ENCODE data around the gene TXNRD2.
A peak's percentile ranks its signal among the peaks of the same experiment; 100 is the strongest.

TXNRD2 gene

DNA sequence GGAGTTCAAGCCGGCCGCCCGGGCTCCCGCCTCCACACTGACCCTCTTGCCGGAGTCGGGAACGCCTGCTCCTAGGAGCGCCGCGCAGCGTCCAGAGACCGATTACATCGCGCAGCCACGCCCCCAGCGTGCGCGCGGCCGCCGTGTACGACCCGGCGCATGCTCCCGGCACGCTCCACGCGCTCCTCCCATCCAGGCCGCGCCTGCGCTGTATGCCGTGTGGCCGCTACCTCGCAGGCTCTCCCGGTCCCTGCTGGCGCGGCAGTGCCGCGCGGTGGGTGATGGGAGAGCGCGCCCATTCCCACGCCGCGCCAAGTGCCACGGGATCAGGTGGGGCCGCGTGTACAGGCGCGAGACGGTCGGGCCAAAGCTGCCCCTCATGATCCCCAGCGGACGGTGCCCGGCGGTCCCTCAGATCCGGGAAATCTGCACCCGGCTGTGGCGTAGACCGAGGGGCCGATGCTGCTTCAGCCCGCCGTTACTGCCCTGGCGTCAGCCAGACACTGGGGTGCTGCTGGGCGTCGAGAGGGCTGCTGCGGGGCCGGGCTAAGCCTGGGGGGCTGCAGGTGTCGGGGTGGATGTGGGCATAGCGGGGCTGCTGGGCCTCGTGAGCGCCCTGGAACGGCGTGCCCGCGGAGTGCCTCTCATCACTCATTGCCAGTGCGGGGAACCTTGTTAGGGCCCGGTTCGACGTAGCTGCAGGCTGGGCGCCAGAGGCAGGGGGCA lies 86.7 kb downstream of the TXNRD2 start, which contains the start of the genes GNB1L and RTL10:
Gene GNB1L, minus strand, starts transcription at position 97 of the 726 bp plus-strand sequence. CDS start 33,519 bp downstream, outside the sequence.
Gene RTL10, minus strand, starts transcription at position 97 of the 726 bp plus-strand sequence. CDS start 2,613 bp downstream, outside the sequence.
- peak; percentile 94 for DNase-seq

DNA sequence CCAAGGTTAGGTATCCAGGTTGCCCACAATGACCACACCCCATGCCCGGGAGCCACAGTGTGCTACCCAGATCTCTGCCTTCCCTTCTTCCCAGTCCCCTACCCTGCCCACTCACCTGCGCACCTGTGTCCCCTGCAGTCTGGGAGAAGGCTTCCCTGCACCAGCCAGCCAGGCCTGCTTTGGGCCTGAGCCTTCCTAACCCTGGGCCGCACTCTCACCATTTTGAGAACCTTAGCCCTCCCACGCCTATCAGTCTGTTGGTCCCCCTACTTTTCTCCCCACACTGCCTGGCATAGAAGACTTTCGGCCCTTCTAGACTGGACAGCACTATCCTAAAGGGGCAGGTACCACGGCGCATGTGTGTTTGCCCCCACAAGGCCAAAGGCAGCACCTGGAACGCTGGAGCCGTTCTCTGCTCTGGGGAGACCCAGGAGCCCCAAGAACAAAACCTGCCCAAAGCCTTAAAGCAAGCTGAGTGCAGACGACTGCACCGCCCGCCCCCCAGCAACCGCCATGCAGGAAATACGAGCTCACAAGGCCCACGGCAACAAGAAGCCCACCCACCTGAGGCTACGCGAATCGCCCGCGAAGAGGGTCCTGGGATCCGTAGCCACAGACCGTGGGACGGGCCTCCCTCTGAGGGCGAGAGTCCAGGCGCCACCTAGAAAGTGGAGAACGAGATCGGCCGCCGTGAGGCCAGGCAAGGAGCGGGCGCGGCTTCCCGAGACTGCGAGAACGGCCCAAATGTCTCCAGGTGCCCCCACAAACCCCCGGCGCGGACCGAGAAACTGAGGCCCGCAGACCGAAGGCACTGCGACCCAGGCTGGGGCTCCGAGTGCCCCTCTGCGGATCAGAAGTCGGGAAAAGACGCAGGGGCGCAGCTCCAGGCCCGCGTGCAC lies 87.5 kb downstream of the TXNRD2 start:
- DNase-seq, result no peak

DNA sequence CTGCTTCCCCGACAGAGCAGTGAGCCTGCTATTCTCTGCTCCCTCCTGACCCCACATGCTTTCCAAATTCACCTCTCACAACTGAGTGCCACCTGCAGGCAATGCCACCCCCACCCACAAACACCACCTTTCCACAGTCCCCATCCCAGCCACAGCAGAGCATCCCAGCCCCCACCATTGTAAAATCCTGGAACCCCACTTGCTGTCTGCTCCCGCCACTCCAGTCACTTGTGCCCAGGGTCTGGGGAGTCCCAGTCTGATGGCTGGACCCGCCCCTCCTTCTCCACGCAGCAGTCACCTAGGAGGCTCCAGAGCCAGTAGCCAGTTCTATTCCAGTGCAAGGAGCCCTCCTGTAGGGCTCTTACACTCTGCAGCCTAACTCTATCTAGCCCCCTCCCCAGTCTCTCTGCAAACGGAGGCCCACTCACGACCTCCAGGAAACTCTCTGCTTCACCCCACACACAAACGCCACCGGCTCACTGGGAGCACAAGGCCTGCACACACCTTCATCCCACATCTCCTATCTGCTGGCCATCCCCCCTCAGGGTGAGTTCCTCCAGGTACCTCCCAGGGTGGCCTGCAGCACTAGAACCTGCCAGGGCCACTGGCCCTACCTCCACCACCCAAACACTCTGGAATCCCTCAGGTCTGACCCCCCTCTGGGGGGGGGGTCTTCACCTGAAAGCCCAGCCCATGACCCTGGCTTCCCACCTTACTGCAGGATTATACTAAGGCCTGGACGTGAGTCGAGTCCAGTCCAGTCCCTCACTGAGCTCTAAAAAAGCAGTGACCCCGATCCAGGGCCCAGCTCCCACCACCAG lies 88.3 kb downstream of the TXNRD2 start:
- no peak for DNase-seq

DNA sequence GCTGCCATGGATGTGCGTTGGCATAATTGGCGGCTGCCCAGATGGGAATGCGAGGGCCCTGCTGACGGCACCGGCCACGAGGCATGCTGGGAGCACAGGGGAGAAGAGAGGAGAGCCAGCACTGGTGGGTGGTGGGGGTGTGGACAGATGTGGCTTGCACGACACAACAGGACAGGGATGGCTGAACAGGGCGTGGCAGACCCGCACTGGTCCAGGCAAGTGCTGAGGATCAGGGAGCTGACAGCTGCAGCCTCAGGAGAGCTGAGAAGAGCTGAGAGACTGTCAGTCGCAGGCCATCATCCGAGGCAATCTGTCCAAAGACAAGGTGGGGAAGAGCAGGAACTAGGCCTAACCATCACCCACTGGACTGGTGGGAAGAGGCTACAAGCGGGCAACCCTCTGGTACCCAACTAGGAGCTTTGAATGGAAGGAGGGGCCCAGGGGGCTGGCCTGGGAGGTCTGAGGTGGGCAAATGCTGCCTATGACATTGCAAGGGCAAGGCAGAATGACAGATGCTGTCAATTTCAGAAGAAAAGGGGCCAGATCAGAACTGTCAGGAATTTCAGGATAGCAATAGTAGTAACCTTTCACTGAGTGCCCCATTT lies 89.3 kb downstream of the TXNRD2 start:
- no peak for DNase-seq

DNA sequence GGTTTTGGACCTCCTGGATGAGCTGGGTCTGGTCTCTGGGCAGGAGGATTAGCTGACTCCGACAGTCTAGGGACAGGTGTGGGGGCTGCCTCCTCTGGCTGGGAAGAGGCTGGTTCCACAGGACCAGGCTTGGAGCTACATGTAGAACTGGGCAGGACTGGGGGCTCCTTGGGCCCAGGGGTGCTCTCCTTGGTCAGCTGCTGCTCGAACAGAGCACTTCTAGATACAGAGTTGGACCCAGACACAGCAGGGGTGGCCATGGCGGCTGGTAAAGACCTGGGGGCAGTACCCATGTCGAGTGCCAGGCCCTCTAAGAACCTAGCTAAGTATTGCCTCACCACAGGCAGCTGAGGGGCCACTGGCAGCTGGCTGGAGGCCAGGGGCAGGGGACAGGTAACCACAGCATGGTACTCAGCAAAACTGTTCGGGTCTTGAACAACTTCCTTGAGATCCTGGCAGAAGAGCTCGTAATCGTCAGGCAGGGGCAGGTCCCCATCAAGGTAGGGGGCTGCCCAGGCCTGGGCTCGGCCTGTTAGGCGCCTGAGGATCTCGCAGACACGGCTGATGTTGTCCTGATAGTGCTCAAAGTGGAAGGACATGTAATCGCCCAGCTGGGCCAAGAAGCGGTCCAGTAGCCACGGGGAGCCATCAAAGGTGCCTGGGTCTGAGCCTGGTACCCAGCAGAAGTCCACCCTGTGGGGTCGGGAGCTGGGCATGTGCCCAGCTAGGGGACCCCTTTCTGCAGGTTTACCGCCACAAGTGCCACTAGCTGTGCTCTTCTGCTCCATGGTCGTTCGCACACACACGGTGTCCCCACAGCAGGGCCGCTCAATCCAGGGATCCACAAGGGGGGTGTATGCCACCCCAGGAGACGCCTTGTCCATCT lies 90.1 kb downstream of the TXNRD2 start:
- no peak for DNase-seq

DNA sequence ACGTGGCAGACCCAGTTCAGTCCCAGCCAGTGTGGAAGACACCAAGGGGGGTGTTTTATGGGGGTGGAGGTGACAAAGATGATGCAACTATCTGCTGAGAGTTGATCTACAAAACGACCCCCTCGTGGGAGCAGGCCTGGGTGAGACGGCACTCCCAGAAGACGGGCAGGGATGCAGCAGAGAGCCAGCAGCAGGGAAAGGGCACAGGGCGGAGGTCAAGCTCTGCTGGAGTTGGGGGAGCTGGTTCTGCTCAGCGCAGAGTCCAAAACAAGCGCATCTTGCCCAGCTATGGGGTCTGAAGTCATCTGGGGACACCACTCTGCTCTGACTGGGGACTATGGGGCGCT lies 90.9 kb downstream of the TXNRD2 start:
- DNase-seq, result no peak

DNA sequence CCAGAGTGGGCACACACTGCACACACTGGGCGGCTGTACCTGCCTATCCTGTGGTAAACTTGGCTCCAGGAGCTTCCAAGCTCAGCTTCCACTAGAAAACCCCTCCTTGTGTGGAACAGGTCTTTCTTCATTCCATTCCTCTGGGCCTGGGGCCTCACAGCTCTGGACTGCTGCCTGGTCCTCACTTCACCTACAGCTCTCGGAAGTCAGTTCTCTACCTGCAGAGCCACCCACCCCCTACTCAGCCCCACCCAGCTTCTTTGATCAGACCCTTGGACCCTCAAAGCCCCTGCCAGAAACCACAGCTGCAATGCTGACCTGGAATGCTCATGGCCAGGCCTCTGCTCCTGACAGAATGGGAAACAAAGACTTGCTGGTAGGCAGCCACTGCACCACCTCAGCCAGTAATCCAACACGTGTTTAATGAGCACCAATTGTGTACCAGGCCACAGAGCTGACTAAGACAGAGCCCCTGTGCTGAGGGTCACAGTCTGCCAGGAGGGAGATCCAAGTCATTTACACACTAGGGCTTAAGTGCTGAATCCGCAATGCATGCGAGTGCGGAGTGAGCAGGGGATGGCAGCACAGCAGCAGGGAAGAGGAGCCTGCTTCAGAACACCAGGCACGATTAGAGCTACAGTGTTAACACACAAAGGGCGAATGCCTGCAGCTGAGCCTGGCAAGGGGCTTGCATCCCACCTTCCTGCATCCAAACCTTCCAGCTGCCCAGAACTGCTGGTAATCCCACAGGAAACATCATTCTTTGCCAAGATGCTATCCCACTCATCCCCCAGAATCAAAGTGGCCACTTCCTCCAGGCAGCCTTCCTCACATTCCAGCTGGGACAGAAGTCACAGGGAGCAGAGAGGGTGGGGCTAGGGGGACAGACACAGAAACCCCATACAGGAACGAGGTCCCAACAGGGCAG lies 91.5 kb downstream of the TXNRD2 start:
- DNase-seq, result no peak

DNA sequence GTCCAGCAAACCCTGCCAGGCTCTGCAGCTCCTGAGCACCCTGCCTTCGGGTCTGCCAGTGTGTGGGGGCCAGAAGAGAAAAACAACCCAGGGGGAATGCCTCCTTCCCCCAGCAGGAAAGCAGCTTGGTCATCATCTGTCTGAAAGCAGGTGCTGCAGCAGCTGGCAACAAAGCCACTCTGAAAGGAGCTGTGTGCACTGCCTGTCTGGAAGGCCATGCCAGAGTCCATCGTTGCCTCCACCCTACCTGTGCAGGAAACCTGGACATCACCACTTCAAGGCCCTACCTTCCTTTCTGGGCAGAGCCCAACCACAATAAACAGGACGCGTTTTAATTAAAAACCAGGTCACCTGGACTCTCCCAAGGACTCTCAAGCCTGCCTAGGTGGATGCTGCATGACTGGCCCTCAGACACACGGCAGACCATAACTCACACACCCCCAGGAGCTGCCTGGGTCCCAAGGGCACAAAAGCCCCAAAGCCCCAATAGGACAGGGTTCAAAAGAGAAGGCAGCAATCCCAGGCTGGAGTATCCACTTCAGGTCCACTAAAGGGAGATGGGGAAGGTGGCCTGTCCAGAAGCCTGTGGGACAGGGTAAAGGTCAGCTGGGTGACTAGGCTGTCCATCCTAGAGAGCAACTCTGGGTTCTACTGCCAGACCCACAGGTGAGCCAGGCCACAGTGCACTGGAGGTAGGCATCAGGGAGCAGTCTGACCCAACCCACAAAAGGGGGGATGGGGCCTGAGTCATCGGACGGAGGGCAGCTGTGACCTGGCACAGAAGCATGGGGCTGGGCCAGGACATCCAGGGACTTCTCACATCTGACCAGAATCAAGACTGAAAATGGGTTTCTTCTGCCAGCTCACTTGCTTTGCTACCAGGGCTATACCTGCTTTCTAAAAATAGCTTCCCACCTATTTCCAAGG lies 93.1 kb downstream of the TXNRD2 start:
- DNase-seq, result no peak

DNA sequence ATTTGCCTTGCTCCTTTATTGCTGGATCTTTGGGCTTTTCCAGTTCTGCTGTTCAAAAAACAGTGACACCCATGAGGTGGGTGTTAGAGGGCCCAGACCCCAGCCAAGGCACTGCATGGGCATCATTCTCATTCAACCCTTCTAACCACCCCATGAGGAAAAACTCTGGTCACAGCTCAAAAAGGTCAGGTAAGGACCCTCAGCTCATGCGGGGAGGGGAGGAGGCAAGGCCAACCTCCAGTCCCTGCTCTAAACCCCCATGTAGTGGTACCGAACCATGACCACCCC lies 94.3 kb downstream of the TXNRD2 start:
- DNase-seq, result no peak

DNA sequence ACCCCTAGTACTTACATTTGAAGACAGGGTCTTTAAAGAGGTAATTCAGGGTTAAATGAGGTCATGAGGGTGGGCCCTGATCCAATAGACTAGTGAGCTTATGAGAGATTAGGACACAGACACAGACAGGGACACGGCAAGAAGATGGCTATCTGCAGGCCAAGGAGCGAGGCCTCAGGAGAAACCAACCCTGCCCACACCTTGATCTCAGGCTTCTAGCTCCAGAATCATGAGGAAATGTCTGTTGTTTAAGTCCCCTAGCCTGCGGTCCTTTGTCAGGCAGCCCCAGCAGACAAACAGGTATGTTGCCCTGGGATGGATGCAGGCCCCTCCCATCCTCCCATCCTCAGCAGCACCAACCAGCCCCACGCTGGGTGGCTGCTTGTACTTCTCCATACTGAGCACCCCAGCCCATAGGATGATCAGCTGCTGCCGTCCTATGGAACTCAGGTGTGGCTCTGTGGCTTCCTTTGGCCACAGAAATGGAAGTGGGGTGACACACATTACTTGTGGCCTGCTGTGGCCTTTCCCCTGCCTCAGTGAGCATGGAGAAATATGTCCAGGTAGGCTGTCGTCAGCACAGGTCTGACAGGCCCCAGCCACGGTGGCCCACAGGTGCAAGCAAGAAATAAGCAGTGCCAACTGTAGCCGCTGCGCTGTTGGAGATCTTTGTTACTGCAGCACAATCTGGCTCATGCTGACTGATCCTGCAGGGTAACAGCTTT lies 94.8 kb downstream of the TXNRD2 start:
- no peak for DNase-seq

DNA sequence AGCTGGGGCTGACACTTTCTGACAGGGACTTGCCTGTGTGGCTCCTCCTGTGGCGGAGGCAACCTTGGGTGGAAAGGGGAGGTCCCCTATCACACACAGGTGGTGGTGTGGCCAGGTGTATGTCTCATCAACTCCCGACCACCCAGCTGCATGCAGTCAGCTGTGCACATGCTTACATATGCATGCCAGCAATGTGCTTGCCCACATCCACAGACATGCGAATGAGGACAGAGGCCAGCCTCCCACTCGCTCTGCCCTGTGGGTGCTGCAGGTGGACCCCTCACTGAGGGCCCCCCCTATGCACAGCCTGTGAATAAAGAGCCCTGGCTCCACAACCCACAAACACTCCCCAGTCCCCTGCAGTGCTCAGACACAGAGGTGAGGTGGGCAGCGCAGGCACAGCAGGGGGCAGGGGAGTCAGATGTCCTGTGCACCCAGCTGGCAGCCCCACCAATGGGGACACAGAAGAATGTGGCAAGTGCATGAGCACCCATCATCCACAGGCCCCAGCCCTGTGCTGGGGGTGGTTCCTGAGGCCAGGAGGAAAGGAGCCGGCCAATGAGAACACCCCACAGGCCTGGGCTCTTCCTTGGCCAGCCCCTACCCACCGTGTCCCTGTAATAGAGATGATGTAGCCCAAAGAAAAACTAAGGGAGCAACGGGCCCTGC lies 96.4 kb downstream of the TXNRD2 start:
- no peak for DNase-seq

DNA sequence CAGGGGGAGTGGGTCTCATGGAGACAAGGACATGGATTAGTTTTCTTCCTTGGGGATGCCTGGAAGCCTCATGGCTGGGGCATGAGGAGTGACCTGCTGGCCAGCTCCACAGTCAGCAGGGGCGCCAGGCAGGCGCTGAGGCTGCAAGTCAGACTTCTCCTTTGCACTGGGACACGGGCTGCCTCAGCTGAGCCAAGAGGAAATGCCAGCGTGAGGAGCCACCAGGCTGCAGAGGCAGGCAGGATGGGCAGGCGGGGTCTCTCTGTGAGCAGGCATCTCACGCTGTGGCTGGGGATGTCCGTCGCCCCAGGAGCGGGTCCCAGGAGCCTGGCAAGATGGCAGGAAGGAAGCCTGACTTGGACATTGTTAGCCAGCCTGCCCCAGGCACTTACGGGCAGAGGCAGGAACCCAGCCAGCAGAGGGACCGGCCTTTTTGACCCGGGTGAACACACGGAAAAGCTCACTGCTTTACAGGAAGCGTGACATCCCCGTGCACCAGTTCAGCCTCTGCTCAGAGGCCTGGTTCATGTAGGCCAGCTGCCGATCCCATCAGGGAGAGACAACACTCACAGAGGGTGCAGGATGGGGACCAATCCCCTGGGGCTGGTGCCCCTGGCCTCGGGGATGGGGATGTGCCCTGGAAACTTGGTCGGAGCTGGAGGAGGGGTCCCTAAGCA lies 97.1 kb downstream of the TXNRD2 start:
- no peak for DNase-seq

DNA sequence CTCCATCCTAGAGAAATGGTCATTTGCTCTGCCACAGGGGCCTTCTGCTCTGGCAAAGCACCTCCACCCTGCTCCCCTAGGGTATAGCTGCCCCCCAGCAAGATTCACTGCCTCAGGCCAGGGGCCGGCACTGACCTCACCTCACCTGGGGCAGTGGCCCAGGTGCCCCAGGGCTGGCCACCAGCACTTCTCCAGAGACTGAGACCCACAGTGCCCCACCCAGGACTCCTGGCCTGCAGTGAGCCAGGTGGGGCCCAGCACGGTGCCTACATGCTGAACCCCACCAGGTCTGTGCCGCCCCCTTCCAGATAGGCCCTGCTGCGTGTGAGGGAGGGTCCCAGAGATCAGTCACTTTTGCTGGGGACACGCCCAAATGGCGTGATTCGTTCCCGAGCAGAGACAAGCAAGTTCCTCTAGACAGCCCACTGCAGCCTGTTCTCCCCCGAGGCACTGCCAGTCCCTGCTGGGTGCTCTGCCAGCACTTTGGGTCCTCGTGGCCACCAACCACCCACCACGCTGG lies 97.7 kb downstream of the TXNRD2 start:
- no peak for DNase-seq

DNA sequence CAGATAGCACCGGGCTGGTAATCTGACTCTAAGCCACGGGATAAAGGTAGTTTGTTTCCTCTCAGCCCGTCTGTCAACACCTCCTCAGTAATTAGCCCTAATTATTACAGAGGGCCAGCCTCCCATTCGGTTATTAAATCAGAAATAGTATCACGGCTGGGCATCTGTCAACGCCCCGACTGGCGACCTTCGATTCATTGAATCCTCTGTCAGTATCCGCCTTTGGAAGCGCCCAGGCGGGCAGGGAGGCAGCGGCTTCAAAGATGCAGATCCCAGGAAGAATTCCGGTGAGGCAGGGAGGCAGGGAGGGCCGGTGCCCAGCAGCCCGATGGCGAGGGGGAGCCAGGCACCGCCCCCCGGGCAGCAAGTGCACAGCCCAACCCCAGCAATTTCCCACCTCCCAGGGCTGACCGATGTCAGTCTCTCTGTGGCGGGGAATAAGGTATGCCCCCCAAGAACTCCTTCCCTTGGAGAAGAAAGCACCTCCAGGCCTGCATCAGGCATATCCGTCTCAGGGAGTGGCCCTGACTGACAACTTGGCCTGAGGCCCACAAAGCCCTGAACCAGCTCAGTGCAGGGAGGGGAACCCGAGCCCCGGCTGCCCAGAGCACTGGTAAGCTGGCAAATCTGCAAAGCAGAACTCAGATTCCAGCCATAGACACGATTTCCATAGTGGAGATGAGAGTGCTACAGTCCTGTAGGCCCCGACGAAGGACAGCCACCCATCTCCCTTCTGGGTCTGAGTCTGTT lies 98.3 kb downstream of the TXNRD2 start:
- DNase-seq, result no peak

DNA sequence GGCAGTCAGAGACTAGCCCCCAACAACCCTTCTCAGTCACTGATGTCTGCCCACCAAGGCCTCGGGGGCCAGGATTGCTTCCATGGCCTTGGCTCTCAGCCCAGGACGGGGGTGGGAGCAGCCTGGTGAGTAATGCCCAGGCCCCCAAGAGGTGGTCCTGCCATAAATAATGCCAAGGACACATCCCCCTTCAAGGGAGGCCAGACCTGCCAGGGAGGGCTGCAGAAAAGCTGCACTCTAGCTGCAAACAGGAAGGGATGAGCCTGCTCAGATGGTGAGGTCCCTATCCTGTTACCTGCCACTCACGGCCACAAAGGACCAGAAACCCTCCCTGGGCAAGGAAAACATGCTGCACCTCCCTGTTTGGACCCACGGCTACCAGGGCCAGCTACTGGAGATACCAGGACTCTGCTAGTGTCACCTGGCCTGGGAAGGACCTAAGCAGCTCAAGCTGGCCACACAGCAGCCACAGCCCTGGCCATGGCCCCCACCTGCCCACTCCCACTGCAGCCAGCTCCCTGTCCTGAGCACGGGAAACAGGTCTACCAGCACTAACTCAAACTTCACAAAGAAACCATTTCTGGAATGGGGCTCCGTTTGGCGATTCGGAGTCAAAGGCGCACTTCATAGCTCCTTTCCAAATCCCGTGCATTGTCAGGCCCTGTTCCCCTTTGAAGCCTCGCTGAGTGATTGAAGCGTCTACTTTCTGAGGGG lies 99.1 kb downstream of the TXNRD2 start:
- DNase-seq, result no peak
